GM12801 (cell line): ENCODE measurements around the gene PTH1R.

Experiments
- TF ChIP-seq, protein P1 (sequence below): IDR thresholded peaks from one replicate; pipeline ENCODE4 v1.5.1; 2011; ENCODE audit warnings: control low read depth; ENCODE audit not compliant: insufficient read length; ENCODE audit errors: extremely low read depth

PTH1R gene

DNA sequence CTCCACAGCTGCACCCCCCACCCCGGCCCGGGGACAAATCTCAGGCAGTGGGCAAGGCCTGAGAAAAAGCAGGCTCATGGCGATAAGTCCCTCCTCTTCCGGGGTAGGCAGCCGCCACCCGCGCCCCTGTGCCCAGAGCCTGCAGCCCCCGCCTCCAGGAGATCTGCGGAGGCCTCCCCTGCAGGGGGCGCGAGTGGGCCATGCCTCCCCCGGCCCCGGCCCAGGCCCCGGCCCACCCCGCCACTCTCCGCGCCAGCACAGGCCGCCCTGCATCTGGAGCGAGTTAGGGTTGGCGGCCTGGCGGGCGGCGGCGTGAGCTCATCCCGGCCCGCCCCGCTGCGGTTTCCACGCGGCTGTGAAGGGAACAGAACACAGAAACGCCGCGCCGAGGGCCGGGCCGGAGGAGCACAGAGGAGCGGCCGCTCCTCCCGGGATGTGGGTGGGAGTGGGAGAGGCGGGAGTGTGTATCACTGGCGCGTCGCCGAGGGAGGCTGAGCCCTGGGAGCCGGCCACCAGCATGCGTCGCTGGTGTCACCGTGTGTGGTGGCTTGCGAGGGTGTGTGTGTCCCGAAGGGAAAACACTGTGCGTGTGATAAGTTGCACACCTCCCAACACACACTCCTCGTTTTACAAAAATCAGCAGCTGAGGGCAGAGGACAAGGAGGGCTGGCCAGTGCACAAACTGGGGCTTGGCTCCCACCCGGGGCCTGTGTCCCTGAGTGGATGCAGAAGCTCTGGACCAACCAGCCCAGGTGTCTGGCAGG, 31.5 kb upstream of the PTH1R start:
- TF ChIP-seq, protein P1, sequence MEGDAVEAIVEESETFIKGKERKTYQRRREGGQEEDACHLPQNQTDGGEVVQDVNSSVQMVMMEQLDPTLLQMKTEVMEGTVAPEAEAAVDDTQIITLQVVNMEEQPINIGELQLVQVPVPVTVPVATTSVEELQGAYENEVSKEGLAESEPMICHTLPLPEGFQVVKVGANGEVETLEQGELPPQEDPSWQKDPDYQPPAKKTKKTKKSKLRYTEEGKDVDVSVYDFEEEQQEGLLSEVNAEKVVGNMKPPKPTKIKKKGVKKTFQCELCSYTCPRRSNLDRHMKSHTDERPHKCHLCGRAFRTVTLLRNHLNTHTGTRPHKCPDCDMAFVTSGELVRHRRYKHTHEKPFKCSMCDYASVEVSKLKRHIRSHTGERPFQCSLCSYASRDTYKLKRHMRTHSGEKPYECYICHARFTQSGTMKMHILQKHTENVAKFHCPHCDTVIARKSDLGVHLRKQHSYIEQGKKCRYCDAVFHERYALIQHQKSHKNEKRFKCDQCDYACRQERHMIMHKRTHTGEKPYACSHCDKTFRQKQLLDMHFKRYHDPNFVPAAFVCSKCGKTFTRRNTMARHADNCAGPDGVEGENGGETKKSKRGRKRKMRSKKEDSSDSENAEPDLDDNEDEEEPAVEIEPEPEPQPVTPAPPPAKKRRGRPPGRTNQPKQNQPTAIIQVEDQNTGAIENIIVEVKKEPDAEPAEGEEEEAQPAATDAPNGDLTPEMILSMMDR, result no peak

- TF ChIP-seq, protein P1, result no peak
Measured at GRCh38 chr3:46846624-46847542, 30.6 kb upstream of the PTH1R start.

DNA sequence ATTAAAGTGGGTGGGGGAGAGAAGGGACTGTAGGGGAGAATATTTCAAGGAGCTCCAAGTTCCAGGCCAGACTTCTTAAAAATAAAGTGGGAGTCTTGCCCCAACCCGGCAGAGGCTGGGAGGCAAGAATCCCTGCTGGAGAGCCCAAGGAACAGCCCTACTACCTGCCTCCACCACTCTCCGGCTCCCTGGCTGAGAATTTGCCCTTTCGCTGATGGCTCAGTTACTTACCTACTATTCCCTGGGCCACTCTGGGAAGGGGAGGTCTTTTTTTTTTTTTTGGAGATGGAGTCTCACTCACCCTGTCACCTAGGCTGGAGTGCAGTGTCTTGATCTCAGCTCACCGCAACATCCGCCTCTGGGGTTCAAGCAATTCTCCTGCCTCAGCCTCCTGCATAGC, 29.8 kb upstream of the PTH1R start:
- TF ChIP-seq, protein P1, result no peak

DNA sequence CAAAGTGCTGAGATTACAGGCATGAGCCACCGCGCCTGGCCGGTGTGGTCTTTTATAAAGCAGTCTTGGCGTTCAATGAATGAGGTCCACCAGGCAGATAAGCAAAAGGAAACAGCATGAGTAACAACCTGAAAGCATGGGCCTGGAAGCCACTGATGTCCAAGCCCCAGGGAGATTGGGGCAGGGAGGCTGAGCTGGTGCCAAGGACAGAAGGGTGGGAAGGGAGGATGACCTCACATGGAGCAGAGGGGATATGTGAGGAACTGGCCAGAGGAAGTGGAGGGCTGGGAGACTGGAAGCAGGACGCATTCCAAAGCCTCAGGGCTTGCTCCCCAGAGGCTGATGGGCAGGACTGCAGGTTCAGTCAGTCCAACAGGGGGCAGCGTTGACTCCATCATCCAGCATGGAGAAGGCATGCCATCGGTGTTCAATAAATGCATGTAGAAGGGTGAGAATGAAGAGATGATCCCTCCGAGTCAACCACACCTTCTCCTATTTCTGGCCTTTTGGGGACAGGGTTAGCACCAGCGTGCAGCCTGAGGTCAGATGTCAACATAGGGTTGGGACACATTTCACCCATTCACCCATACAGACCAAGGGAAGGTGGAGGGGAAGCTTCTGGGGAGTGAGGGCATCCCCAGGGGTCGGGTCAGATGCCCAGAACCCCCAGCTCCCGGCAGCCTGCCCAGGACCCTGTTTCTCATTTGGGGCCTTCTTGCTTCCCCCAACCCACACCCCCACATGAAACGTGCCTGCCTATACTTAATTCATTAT, 29.1 kb upstream of the PTH1R start:
- TF ChIP-seq, protein P1, result no peak

- TF ChIP-seq, protein P1, result no peak
Measured at GRCh38 chr3:46849045-46849631, 28.4 kb upstream of the PTH1R start.

DNA sequence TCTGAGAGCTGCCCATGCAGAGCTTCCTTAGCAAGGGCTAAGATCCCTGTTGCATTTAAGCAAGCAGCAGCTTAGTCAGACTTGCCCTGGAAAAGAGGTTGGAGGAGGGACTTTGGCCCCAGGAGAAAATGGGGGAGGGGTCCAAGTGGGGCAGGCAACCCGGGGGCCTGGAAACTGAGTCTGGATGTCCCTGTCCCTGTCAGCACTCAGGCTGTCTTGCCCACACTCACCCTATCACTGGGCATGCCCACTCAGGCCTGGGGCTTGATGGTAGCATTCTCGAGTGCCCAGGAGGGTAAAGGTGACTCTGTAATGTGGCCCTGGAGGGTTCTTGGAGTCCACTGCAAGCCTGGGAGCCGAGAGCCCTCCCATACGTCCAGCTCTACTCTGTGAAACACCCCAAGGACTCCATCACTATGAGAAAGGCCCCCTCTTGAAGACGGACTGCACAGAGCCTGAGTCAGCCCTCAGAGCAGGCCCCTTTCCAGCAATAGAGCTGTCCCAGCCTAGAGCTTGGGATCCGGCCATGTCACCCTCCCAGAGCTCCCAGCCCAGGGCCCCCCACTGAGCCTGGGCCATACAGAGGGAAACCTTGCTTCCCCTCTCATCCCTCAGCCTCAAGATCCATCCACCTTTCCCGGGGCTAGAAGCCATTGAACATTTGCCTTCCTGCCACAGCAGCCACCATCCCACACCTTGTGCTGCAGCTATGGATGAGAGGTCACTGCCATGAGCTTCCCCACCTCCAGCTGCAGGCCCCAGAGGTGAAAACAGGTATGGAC, 27.6 kb upstream of the PTH1R start:
- TF ChIP-seq, protein P1, result no peak
